Activated gamma-delta T cell (primary cell): ENCODE measurements around the gene CTRB1.

ENCODE experiments used
- DNase-seq: peaks from one replicate; lab custom pipeline; 2025; lab: John Stamatoyannopoulos, UW
- total RNA-seq, 2 donors: gene quantifications; one replicate each; lab custom pipeline; 2026; lab: John Stamatoyannopoulos, UW

Gene CTRB1
- 0 reads per million in 2 donors for total RNA-seq

DNA sequence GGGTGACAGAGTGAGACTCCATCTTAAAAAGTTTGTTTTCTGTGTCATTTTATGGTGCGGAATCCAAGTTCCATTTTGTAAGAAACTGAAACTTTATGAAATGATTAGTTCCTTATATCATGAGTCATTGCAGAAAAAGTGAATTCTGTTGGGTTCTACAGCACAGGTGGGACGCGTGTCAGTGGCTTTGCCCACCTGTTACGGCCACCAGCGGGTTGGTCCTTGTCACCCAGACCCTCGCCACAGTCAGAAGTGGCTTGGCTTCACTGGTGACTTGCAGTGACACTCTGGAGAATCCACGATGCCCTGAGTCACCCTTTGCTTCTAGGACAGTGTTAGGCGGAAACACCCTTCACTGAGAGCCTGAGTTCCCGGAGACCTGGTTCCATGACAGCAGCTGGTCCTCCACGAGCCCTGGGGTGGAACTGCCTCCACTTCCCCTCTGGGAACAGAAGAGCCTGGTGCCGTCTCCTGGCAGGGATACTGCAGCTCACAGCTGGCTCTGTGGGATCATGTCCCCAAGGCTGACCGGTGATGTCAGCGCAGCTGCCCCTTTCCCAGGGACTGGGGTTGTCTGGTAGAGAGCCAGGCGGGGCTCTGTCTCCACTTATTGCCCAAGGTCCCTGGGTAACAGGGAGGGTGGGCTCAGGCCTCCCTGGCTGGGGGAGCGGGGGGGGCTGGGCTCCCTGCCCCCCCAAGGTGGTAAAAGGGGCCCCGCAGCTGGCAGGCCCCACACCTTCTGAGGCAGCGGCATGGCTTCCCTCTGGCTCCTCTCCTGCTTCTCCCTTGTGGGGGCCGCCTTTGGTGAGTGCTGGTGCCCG lies at the start of gene CTRB1:
Gene CTRB1 (plus strand): TSS at position 733 of the 821 bp plus-strand sequence. CDS start 20 bp downstream, at position 753.
- DNase-seq = no peak

DNA sequence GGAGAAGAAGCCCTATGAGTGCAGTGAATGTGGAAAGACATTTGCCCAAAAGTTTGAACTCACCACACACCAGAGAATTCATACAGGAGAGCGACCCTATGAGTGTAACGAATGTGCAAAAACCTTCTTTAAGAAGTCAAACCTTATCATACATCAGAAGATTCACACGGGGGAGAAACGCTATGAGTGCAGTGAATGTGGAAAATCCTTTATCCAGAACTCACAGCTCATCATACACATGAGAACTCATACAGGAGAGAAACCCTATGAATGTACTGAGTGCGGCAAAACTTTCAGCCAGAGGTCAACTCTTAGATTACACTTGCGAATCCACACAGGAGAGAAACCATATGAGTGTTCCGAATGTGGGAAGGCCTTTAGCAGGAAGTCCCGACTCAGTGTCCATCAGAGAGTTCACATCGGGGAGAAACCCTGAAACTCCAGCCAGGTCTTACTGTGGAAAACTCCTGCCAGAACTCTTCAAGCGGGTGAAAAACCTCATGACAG lies 48.8 kb upstream of the CTRB1 start:
- no peak for DNase-seq

DNA sequence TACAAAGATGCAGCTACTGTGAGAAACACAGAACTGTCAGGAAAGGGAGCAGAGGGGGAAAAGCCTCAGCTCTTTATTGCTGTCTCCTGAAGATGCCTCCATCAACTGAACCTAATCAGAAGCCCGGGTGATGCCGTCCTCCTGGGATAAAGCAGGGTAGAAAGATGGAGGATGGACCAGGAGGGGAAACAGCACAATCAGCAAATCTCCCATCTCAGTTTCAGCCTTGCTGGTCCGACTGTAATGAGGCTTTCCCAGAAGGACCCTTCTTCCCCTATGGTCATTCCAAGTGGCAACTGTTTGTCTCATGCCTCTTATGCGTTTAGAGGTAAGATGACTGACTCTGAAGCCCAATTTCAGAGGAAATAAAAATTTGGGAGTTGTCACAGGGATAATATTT lies 46.2 kb upstream of the CTRB1 start:
- no peak for DNase-seq

DNA sequence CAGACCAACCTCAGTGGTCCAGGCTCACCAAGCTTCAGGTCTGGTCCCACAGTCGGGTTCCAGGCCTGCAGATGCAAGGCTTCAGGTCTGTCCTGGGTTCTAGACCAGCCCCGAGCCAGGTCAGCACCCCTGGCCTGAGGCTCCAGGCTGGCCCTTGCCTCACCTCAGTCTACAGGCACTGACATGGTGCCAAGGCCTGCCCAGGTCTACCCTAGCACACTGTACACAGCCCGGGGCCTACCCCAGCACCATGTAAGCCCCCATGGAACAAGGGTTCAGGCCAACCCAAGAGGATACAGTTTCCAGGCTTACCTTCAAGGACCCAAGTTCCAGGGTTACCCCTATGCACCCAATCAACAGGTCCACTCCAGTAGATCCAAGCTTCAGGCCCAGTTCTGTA lies 43.7 kb upstream of the CTRB1 start:
- DNase-seq = no peak

DNA sequence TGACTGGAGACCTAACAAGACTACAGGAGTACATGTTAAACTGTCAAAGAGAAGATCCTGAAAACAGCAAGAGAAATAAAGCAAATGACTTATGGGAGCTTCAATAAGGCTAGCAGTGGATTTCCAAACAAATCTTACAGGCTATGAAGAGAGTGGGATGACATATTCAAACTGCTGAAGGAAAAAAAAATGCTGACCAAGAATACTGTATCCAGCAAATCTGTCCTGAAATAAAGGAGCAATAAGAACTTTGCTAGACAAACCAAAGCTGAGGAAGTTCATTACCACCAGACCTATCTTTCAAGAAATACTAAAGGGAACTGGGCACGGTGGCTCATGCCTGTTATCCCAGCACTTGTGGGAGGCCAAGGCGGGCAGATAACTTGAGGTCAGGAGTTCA lies 41.9 kb upstream of the CTRB1 start:
- no peak for DNase-seq

DNA sequence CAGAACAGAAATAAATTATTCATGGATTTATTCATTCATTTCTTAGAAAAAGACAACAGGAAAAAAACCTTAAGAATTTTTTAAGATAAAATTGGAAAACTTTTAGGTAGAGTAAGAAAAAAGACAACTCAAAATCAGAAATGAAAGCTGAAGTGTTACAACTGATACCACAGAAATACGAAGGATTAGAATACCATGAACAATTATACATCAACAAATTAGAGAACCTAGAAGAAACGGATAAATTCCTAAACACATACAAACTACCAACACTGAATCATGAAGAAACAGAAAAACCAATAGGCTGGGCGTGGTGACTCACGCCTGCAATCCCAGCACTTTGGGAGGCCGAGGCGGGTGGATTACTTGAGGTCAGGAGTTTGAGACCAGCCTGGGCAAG lies 39.6 kb upstream of the CTRB1 start:
- DNase-seq = no peak

DNA sequence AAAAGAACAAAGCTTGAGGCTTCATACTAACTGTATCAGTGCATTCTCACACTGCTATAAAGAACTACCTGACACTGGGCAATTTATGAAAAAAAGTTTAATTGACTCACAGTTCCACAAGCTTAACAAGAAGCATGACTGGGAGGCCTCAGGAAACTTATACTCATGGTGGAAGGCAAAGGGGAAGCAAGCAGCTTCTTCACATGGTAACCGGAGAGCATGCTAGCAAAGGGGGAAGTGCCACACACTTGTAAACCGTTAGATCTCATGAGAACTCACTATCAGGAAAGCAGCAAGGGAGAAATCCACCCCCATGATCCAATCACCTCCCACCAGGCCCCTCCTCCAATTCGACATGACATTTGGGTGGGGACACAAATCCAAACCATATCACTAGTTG lies 37.2 kb upstream of the CTRB1 start:
- no peak for DNase-seq

DNA sequence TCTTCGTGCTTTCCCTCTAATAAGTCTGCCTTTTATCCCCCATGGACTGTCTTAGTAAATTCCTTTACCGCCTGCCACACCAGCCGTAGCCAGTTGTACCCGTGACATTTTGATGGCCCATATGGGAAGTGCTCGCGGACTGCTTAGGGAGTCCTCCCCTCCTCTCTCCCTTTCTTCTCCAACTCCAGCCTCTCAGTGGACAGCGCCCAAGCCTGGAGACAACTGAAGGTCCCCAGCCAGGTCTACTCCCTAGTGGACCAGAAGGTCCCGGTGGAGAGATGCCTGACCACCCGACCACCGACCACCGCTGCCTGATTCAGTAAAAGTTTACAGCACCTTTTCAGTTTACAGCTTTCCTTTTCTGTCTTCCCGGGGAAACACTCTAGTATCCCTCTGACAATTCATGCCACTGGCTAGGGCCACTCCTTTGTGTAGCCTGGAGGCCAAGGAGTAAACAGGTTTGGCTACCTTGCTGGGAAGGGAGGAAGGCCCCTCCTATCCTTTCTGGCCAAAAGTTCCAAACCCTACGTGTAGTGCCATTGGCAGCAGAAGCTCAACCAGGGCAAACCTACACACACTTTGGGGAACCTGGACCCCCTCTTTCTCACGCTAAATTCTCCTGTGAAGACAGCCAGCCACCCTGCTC lies 29.8 kb upstream of the CTRB1 start:
- DNase-seq = no peak

DNA sequence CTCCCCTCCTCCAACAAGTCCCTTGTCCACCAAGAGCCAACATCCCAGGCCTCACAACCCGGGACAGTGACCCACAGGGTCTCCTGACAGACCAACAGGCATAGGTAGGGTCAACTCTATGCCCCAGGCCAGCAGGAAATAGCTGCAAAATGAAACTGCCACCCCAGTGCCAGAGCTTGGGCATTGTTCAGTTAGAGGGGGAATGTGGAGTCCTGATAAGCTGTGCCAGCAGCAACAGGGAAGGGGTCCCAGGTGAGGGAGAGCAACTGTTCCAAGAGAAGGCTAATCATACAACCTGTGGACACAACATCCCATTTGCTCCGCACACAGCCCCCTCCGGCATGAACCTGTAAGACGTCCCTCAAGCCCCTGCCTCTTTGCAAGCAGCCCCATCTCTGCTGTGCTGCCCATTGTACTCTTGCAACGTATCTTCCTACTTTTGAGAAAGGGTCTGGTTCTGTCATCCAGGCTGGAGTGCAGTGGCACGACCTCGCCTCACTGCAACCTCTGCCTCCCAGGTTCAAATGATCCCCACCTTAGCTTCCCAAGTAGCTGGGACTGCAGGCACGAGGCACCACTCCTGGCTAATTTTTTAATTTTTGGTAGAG lies 29.0 kb upstream of the CTRB1 start:
- DNase-seq = no peak

DNA sequence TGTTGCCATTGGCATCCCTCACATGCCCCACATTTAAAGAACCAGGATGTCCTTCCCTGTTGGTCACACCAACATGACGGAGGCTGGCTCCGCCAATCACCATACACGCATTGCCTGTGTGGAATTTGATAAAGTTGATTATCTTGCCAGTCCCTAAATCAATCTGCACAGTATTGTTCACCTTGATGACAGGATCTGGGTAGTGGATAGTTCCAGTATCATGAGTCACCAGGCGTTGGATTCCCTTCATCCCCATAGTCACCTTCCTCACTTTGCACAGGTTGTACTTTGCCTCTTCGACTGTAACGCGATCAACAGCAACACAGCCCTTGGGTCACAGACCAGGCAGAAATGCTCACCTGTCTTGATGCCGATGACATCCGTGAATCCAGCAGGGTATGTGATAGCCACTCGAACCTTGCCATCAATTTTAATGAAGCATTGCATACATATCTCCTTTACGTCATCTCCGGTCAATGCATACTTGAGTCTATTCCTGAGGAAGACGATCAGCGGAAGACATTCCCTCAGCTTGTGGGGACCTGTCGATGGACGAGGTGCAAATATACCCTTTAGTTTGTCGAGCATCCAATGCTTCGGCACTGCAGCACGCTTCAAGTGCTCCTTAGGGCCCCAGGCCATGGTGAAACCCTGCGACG lies 26.1 kb upstream of the CTRB1 start:
- DNase-seq = no peak

DNA sequence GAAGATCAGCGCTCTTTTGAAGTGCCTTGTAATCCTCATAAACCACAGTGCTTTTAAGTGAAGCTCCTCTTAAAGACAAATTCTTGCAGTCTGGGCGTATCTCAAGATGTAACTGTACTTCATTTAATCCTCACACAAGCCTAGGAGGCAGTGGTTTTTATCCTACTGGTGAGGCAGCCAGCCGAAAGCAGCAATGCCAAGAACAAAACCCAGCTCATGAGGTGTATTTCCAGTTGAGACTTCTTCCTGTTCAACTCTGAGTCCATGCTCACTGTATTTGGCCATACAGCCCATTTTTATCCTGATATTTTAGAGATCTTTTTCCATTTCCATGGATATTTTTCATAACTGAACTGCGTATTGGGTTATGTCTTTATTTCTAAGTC lies 25.5 kb upstream of the CTRB1 start:
- no peak for DNase-seq

DNA sequence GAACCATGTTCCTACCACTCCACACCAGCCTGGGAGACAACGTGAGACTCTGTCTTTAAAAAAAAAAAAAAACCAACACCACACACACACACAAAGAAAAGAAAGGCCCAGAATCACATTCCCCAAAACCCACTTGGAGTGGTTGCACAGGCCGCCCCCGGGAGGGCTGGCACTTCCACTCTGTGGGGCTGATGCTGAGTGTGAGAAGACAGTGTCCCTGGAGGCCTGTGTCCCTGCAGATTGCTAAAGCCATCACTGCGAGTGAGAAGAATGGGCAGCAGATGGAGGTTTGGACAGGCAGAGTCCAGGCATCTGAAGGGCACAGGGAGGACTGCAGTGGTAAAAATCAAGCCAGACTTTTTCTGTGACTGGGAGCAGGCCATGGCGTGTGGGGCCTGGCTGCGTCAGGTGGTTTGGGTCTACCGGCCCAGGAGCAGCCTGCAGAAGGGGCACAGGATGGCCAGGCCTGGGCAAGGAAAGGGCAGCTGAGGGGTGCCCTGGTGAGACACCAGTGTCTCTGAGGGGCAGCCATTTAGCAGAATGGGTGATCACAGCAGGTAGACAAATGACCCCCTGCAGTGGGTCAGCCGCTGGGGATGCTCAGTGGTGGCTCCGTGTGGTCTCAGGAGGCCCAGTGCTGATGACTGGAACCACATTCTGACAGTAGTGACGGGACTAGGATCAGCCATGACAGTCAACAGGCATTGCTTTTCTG lies 24.9 kb upstream of the CTRB1 start:
- DNase-seq = no peak

DNA sequence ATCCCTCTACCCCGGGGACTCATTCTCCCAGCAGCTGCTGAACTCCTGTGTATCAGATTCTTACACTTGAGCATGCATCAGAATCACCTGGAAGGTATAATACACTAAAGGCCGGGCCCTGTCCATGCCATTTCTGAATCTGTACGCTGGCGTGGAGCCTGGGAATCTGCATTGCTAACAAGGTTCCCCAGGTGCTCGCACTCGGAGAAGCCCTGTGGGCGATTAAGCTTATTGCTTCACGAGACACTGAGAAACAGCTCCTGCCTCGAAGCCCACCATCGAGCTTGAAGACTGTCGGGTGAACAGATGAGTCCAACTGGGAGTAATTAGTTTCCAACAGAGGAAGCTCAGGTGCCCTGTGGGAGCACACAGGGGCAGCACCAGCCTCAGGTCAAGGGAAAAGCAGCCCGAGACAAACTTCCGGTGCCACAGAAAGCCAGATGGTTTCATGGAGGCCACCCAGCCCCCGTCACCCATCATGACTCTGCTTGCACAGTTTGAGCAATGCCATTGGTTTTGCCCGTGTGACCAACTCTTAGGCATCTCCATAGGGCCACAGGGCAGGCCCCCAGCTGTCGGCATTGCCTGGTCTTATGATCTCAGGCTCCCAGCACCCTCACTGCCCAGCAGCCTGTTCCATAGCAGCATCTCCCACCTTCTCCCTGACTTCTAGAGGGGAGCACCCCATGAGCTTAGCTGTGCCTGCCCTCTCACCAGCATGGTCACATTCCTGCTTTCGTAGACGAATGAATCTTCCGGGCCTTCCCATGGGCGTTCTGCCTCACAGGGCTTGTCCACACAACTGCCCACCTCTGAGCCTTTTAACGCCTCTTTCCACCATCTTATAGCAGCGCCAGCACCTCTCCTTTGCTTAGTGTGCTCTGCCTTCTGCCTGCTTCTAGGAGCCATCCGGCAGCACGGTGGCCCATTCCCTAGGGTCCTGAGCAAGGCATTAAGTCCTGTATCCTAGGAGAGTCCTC lies 22.7 kb upstream of the CTRB1 start:
- no peak for DNase-seq

DNA sequence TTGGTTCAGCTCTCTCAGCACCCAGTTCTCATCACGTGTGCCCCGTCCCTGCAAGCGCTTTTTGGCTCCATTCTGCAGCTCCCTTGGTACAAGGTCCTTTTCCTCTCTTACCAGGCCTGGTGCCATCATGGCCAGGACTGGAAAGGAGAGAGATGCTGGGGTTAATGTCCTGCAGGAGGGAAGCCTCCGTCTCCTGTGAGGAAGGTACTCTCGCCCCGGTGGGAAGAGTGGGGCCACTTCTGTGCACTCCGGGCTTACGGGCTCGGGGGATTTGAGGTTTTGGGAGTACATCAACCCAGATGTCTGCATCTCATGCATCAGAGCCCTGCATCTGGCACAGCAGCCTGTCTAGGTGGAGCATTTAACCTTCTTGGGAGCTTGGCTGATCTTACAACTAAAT lies 22.0 kb upstream of the CTRB1 start:
- no peak for DNase-seq

DNA sequence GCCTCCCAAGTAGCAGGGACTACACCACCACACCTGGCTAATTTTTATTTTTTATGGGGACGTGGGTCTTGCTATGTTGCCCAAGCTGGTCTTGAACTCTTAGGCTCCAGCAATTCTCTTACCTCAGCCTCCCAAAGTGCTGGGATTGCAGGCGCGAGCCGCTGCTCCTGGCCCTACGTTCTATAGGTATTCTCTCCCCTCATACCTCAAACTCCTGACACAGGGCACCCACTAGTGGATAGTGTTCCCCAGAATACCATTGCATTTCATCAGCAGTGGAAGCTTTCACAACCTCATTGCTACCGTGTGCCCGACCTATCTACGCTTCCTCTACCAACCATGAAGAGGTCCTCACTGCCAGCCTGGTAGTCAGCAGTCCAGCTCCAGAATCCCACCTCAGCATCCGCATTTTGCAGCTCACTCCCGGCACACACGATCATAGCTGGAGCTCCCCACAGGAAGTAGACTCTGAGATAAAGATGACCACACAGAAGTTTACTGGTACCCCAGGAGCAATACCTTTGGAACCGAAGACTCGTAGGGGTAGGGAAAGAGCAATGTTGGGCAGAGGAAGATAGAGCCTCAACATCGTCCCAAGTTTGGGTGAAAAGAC lies 21.2 kb upstream of the CTRB1 start:
- DNase-seq = no peak

DNA sequence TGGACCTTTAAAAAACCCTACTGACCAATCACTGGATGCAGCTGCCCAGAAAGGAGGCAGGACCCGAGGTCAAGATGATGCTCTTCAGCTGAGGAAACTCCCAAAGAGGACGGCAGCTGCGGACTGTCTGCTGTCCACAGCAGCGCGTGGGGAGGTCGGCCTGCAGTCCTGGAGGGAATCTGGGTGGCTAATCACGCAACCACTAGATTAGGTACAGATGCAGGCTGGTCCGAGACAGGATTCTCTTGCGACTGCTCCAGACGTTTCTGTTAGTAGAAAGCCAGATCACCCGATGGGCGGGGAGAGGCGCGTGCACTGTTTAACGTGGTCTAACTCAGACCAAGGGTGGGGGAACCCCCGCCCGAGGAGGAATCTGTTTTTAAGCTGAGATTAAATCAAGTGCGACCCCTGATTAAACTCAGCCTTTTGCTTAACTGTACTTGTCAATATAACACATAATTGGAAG lies 20.6 kb upstream of the CTRB1 start:
- DNase-seq = no peak

DNA sequence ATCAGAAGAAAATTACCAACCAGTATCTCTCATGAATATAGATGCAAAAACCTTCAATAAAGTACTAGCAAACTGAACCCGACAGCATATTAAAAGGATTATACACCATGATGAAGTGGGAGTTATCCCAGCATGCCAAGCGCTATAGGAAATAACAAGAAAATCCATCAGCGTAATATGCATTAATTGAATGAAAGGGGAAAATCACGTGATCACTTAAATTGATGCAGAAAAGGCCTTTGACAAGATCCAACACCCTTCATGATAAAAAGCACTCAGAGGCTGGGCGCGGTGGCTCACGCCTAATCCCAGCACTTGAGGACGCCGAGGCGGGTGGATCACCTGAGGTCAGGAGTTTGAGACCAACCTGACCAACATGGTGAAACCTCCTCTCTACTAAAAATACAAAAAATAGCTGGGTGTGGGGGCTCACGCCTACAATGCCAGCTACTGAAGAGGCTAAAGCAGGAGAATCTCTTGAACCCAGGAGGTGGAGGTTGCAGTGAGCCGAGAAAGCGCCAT lies 16.7 kb upstream of the CTRB1 start:
- no peak for DNase-seq

DNA sequence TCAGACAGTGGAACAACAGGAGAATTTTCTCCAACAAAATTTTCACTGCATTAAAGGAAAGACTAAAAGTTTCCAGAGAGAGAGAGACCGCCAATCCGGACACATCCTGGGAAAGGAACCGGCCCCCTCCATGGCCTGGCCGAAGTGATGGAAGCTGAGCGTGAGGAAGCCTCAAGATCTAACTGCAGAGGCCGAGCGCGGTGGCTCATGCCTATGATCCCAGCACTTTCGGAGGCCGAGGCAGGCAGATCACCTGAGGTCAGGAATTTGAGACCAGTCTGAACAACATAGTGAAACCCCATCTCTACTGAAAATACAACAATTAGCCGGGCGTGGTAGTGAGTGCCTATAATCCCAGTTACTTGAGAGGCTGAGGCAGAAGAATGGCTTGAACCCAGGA lies 15.7 kb upstream of the CTRB1 start:
- DNase-seq = no peak

DNA sequence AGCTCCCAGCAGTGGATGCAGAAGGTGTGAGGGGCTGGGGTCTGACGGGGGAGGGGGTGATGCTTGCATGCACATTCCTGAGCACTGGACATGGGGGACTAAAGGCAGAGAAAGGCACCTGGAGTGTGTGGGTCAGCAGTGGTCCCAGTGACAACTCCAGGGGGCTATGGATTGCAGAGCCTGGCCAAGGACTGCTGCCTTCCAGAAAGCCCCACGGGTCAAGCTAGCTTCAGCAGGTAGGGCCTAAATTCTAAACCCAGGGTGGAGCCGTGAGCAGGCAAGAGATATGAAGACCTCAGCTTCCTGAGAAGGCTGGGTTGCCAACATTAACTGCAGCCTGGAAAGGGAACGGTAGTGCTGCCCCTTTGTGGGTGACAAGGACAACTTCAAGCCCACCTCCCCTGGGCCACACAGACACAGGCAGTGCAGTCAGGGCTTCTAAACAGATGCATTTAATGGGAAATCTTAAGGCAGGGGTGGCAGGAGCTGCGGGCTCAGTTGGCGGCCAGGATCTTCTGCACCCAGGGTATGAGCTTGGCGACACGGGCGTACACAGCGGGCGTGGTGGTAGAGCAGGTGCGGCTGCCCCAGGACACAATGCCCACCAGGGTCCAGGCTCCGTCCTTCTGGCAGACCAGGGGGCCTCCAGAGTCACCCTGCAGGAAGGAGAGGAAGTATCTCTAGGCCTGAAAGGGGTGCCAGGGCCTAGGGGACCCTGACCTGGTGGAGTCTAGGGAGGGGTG lies 14.9 kb upstream of the CTRB1 start:
- DNase-seq = no peak
